GM23248 (cell line): ENCODE results near the gene THBS2. TPM values are rescaled to one million over a fixed set of nuclear protein-coding genes. Genes with fewer than 3 reads are reported as not detected.

Experiments
- DNase-seq: peaks from one replicate; pipeline ENCODE4 v3.0.0-alpha.2; 2015
- H2AFZ ChIP-seq: fragments of 200-600 bp; sonication (generic); 2 replicates; pipeline ENCODE4 v1.6.1; 2016; ENCODE audit warnings: antibody characterized with exemption
- H3F3A ChIP-seq: fragments of 200-600 bp; sonication (generic); 2 replicates; pipeline ENCODE4 v1.6.1; 2016; ENCODE audit warnings: mild to moderate bottlenecking, antibody characterized with exemption, mixed run types; ENCODE audit not compliant: insufficient read depth
- H3K27ac ChIP-seq: fragments of 200-600 bp; sonication (generic); 2 replicates; pipeline ENCODE4 v1.5.1; 2016; ENCODE audit warnings: mild to moderate bottlenecking
- H3K27me3 ChIP-seq: fragments of 200-600 bp; sonication (generic); replicated peaks from 2 replicates; pipeline ENCODE4 v1.6.1; 2016; ENCODE audit warnings: mild to moderate bottlenecking; ENCODE audit not compliant: insufficient read depth
- H3K36me3 ChIP-seq: fragments of 200-600 bp; sonication (generic); 2 replicates; pipeline ENCODE4 v1.6.1; 2016; ENCODE audit warnings: low read depth, mild to moderate bottlenecking
- H3K4me1 ChIP-seq: fragments of 200-600 bp; sonication (generic); 2 replicates; pipeline ENCODE4 v1.6.1; 2016; ENCODE audit warnings: mild to moderate bottlenecking; ENCODE audit not compliant: insufficient read depth
- H3K4me2 ChIP-seq: fragments of 200-600 bp; sonication (generic); one replicate; pipeline ENCODE4 v1.6.1; 2016; ENCODE audit warnings: mild to moderate bottlenecking; ENCODE audit not compliant: unreplicated experiment
- H3K4me3 ChIP-seq: fragments of 200-600 bp; sonication (generic); 2 replicates; pipeline ENCODE4 v1.5.1; 2016; ENCODE audit warnings: mild to moderate bottlenecking
- H3K79me2 ChIP-seq: fragments of 200-600 bp; sonication (generic); 2 replicates; pipeline ENCODE4 v1.6.1; 2016; ENCODE audit warnings: mild to moderate bottlenecking; ENCODE audit not compliant: insufficient read depth
- H3K9ac ChIP-seq: fragments of 200-600 bp; sonication (generic); 2 replicates; pipeline ENCODE4 v1.6.1; 2016; ENCODE audit warnings: mild to moderate bottlenecking
- H3K9me2 ChIP-seq: fragments of 200-600 bp; sonication (generic); 2 replicates; pipeline ENCODE4 v1.6.1; 2016; ENCODE audit warnings: mixed run types, mild to moderate bottlenecking, moderate library complexity; ENCODE audit not compliant: insufficient read depth
- H3K9me3 ChIP-seq: fragments of 200-600 bp; sonication (generic); one replicate; pipeline ENCODE4 v1.6.1; 2017; ENCODE audit warnings: low read depth
- H4K20me1 ChIP-seq: fragments of 200-600 bp; sonication (generic); 2 replicates; pipeline ENCODE4 v1.6.0; 2016; ENCODE audit not compliant: insufficient read depth
- EZH2 ChIP-seq: fragments of 200-600 bp; sonication (generic); IDR thresholded peaks from 2 replicates; pipeline ENCODE4 v1.6.1; 2018; ENCODE audit warnings: antibody characterized with exemption, mild to moderate bottlenecking; ENCODE audit not compliant: insufficient read depth, poor library complexity, severe bottlenecking
- EZH2phosphoT487 ChIP-seq: fragments of 200-600 bp; sonication (generic); IDR thresholded peaks from 2 replicates; pipeline ENCODE4 v1.6.1; 2018; ENCODE audit warnings: antibody characterized with exemption, moderate library complexity, mild to moderate bottlenecking, low read depth; ENCODE audit not compliant: insufficient read depth
- WGBS, 2 experiments: methylation state at CpG; one replicate each; pipeline ENCODE4 v1.1.6; 2015 to 2017; ENCODE audit warnings: low lambda C conversion rate in 2 of 2, low coverage in 1 of 2; ENCODE audit errors: missing lambda C conversion rate in 2 of 2; 5-methylcytosine and 5-hydroxymethylcytosine counted together
- in situ Hi-C: fragments of 300-500 bp; cut with MboI; formaldehyde crosslinking; loops from 2 replicates; pipeline ENCODE4 v1.15.0; 2020
- polyA plus RNA-seq: library from polyadenylated mRNA; unstranded; fragments of >200 nt; fragmentation: Nextera tagmentation; extraction: Ambion mirVana; gene quantifications from 2 replicates; pipeline ENCODE4 v1.2.1, GENCODE V29; 2016
- total RNA-seq: library from RNA; depleted of rRNA; stranded (reverse); fragments of >200 nt; shearing (Covaris generic); gene quantifications from 2 replicates; pipeline ENCODE4 v1.2.3, GENCODE V29; 2014

Gene THBS2
- total and polyA plus RNA-seq, 2 experiments from 2014 or later: 77.8 to 137 TPM

DNA sequence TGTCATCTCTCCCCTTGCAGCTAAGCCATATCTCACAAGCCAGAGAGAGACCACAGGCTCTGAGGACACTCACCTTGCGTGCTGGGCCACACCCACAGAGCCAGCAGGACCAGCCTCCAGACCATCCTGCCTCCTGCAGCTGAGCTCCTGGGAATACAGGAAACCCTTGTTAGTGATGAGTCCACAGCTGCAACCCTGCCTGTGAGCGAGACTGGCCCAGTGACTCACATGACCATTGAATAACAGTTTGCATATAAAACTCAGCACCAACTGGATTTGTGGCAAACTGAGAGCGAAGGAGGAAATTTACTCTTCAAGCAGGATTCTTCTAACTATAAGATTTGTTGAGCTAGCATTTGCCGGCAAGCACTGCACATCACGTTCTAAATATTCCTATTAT, 3.0 kb downstream of the THBS2 start:
- Histone ChIP-seq H3K9me2 (no peaks in the 10 kb centered on the region), H3K4me1 (peaks cover 23% of the 10 kb centered on the region), H3K9me3 (no peaks in the 10 kb centered on the region), H3K27ac (peak overlapping the region; percentile 76), H3K79me2 (peaks cover 35% of the 10 kb centered on the region), H3K27me3 (no peaks in the 10 kb centered on the region), H3K4me3 (peak overlapping the region; percentile 87), H3K36me3 (peaks cover 17% of the 10 kb centered on the region), H3K9ac (peak overlapping the region; percentile 84), H3F3A (peaks cover 33% of the 10 kb centered on the region), H2AFZ (peak overlapping the region; percentile 83), H3K4me2 (peak overlapping the region; percentile 95), H4K20me1 (no peaks in the 10 kb centered on the region)
- peak; percentile 96 for DNase-seq
- WGBS, 2 experiments: 1% methylated on average over 5 of the region's 5 CpGs
- TF ChIP-seq EZH2: no peak
- no peak for TF ChIP-seq EZH2phosphoT487
- in situ Hi-C loops: no loop called here

DNA sequence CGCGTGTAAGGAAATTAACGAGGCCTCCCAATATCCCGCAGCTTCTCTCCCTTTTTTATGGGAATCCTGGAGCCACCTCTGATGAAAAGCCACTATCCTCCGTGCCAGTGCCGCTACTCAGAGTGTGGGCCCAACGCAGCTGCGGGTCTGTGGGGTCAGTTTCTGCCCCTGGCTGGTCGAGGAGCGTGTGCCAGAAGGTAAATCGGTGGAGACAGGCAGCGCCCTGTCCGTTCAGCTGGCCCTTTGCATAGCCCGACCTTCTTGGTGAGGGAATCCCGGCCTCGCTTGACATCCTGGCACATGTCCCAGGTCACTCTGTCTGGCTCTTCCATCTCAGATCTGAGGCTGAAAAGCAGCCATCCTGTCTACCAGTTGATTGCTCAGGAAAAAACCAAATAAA, 4.6 kb downstream of the THBS2 start:
- H3K36me3 ChIP-seq: peaks cover 28% of the 10 kb centered on the region
- no peak overlapping the region for H3K9ac ChIP-seq
- H3K79me2 ChIP-seq: peaks cover 37% of the 10 kb centered on the region
- H3K9me2 ChIP-seq: no peaks in the 10 kb centered on the region
- 69 to 74% methylated on average over 16 of the region's 16 CpGs for WGBS, 2 experiments
- H4K20me1 ChIP-seq: no peaks in the 10 kb centered on the region
- H3K4me1 ChIP-seq: peaks cover 18% of the 10 kb centered on the region
- H3K9me3 ChIP-seq: no peaks in the 10 kb centered on the region
- in situ Hi-C loops: no loop called here
- peaks cover 31% of the 10 kb centered on the region for H3F3A ChIP-seq
- H3K27me3 ChIP-seq: no peaks in the 10 kb centered on the region
- DNase-seq: no peak
- H3K4me3 ChIP-seq: no peak overlapping the region
- no peak overlapping the region for H3K27ac ChIP-seq
- H2AFZ ChIP-seq: no peak overlapping the region
- TF ChIP-seq EZH2 (no peak), EZH2phosphoT487 (no peak)
- no peak overlapping the region for H3K4me2 ChIP-seq

DNA sequence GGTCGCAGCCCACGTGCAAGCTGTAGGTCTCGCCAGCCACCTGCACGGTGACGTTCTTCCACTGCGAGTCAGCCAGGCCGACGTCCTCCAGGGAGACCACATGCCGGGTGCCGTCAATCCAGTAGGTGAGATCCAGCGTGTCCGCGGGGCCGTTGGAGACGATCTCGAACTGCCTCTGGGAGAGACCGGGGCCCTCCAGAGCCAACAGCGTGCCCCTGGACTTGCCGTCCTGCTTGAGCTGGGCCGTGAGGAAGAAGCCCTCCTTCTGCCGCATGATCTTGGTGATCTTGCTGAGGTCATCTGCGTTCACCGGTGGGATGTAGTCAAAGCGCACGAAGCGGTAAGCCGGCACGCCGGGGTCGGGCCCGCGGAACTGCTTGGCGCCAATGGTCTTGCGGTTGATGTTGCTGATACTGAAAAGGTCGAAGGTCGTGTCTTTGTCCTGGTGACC, 5.1 kb downstream of the THBS2 start:
- peaks cover 33% of the 10 kb centered on the region for H3K36me3 ChIP-seq
- H3K79me2 ChIP-seq: peaks cover 43% of the 10 kb centered on the region
- TF ChIP-seq EZH2 (no peak), EZH2phosphoT487 (no peak)
- 97 to 98% methylated on average over 33 to 36 of the region's 36 CpGs for WGBS, 2 experiments
- no peak overlapping the region for H3K4me2 ChIP-seq
- H3K9ac ChIP-seq: no peak overlapping the region
- no peak for DNase-seq
- no peak overlapping the region for H2AFZ ChIP-seq
- in situ Hi-C loops: no loop called here
- no peaks in the 10 kb centered on the region for H3K9me3 ChIP-seq
- H4K20me1 ChIP-seq: no peaks in the 10 kb centered on the region
- peaks cover 17% of the 10 kb centered on the region for H3K4me1 ChIP-seq
- no peaks in the 10 kb centered on the region for H3K9me2 ChIP-seq
- H3K4me3 ChIP-seq: no peak overlapping the region
- H3K27me3 ChIP-seq: no peaks in the 10 kb centered on the region
- peaks cover 26% of the 10 kb centered on the region for H3F3A ChIP-seq
- H3K27ac ChIP-seq: no peak overlapping the region

DNA sequence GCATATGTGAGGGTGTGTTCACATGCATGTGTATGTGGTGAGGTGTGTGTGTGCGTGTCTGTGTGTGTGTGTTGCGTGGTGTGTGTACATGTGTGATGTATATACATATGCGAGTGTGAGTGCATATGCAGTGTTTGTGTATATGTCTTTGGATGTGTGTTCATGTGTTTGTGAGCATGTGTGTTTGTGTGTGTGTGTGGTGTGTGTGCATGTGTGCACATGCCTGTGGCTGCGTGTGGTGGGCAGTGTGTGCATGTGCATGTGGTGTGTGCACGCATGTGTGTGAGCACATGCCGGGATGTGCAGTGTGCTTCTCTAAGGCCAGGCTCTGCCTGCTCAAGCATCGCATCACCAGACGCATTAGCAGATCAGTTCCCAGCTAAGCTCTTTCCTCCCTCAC, 5.7 kb downstream of the THBS2 start:
- H3F3A ChIP-seq: peaks cover 20% of the 10 kb centered on the region
- no peak overlapping the region for H2AFZ ChIP-seq
- H3K9me2 ChIP-seq: no peaks in the 10 kb centered on the region
- H4K20me1 ChIP-seq: no peaks in the 10 kb centered on the region
- TF ChIP-seq EZH2 (no peak), EZH2phosphoT487 (no peak)
- no peak for DNase-seq
- WGBS, 2 experiments: 93 to 95% methylated on average over 4 to 8 of the region's 8 CpGs
- H3K4me3 ChIP-seq: no peak overlapping the region
- H3K9me3 ChIP-seq: no peaks in the 10 kb centered on the region
- H3K4me2 ChIP-seq: no peak overlapping the region
- peaks cover 35% of the 10 kb centered on the region for H3K36me3 ChIP-seq
- H3K27ac ChIP-seq: no peak overlapping the region
- in situ Hi-C loops: no loop called here
- peaks cover 17% of the 10 kb centered on the region for H3K4me1 ChIP-seq
- peaks cover 39% of the 10 kb centered on the region for H3K79me2 ChIP-seq
- H3K9ac ChIP-seq: no peak overlapping the region
- H3K27me3 ChIP-seq: no peaks in the 10 kb centered on the region

DNA sequence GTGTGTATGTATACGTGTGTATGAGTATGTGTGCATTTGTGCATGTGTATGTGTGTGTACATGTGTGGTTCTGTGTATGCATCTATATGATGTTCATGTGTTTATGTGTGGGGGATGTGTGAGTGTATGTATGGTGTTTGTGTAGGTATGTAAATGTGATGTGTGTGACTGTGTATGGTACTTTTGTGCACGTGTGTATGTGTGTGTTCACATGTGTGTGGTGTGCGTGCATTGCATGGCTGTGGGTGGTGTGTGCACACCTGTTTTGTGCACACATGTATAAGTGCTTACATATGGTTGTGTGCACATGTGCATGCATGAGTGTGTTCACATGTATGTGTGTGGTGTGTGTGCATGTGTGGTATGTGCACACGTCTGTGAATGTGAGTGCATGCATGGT, 6.2 kb downstream of the THBS2 start:
- no peak overlapping the region for H2AFZ ChIP-seq
- no peaks in the 10 kb centered on the region for H3K9me3 ChIP-seq
- H4K20me1 ChIP-seq: no peaks in the 10 kb centered on the region
- H3K9ac ChIP-seq: no peak overlapping the region
- no peak overlapping the region for H3K4me2 ChIP-seq
- in situ Hi-C loops: no loop called here
- no peak overlapping the region for H3K4me3 ChIP-seq
- no peak for DNase-seq
- peaks cover 17% of the 10 kb centered on the region for H3K4me1 ChIP-seq
- peaks cover 35% of the 10 kb centered on the region for H3K36me3 ChIP-seq
- H3K27ac ChIP-seq: no peak overlapping the region
- TF ChIP-seq EZH2: no peak
- TF ChIP-seq EZH2phosphoT487: no peak
- WGBS, 2 experiments: 87 to 92% methylated on average over 4 of the region's 4 CpGs
- peaks cover 18% of the 10 kb centered on the region for H3F3A ChIP-seq
- H3K79me2 ChIP-seq: peaks cover 34% of the 10 kb centered on the region
- no peaks in the 10 kb centered on the region for H3K27me3 ChIP-seq
- no peaks in the 10 kb centered on the region for H3K9me2 ChIP-seq
